HG03439 (cell line): Measurements from ENCODE around the gene KIF26B.

Source experiments
- ATAC-seq: cut with Tn5 transposase; IDR thresholded peaks from one replicate; pipeline ENCODE4 v1.9.1; 2021; ENCODE audit warnings: mild to moderate bottlenecking, moderate library complexity; ENCODE audit not compliant: unreplicated experiment

The KIF26B gene

DNA sequence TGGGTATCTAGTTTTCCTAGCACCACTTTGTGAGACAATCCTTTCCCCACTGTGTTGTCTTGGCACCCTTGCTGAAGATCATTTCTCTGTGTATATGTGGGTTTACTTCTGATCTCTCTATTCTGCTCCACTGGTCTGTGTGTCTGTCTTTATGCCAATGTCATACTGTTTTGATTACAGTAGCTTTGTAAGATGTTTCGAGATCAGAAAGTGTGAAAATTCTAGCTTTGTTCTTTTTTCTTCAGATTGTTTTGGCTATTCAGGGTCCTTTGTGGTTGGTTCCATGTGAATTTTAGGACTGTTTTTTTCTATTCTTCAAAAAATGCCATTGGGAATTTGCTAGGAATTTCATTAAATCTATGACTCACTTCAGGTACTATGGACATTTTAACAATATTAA lies 116.2 kb downstream of the KIF26B start:
- ATAC-seq: no peak

DNA sequence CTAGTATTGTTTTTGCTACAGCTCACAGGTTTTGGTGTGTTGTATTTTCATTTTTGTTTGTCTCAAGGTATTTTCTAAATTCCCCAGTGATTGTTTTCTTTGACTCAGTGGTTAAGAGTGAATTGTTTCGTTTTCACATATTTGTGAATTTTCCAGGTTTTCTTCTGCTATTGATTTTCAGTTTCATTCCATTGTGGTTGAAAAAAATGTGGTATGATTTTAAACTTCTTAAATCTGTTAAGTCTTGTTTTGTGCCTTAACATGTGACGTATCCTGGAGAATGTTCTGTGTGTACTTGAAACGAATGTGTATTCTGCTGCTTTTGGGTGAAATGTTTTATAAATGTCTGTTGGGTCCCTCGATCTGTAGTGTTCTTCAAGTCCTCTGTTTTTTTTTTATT lies 117.9 kb downstream of the KIF26B start:
- no peak for ATAC-seq

DNA sequence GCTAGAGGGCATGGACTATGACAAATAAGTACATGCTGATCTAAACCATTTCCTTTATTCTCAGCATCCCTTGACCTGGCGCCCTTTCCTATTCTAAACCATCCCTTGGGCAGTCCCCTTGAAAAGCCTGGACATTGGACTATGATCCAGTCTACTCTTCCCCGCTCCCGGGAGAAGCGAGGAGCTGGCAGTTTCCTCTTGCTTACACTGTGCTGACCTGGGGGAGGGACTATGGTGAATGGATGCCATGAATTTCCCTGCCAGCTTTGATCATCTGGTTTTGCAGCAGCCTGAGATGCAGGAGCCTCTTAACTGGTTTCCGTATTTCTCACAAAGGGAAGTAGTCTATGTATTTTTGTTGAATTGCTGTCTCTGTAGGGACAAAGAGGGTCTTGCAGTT lies 121.7 kb downstream of the KIF26B start:
- no peak for ATAC-seq

DNA sequence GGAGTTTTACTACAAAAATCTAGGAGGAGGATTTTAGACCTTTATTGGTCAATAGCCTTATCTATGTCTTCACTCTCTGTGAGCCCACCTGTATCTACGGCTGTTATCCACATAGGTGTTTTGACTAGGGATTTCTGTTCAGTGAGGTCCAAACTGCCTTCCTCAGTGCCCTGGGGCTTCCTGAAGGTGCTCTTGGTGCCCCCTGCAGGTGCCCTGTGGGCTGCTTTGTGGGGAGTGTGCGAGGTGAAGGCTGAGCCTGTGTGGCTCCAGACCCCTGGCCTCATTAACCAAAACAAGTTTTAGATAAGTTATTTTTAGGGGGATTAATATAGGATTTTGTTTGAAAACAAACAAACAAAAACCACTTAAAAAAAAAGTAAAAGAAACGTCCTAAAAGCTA lies 122.5 kb downstream of the KIF26B start:
- ATAC-seq: no peak

- no peak for ATAC-seq
These were observed 124.1 kb downstream of the KIF26B start for GRCh38 chr1:245278846-245279245.

DNA sequence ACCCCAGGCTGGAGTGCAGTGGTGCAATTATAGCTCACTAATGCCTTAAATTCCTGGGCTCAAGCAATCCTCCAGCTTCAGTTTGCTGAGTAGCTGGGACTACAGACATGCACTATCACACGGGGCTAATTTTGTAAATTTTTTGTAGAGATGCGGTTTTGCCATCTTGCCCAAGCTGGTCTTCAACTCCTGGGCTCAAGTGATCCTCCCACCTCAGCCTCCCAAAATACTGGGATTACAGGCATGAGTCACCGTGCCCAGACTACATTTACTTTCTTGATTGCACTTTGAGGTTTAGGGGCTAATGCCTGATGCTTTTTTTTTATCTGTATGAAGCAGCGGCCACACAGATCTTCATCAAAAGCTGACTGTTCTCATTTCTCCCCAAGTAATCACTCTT lies 124.6 kb downstream of the KIF26B start:
- no peak for ATAC-seq

DNA sequence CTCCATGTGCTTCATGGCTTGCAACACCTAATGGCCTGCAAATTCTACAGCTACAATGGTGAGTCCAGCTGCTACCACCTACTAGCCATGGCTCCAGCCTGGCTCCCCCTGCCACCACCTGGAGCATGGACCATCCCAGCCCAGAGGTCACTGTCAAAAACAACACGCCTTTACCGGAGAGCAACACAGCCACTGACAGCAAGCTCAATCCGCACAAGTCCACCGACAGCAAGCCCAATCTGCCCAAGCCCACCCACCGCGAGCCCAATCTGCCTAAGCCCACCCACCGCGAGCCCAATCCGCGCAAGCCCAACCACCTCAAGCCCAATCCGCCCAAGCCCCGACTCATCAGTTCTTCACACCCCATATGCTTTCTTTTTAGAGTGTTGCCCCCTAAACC lies 128.2 kb downstream of the KIF26B start:
- ATAC-seq: no peak

- no peak for ATAC-seq
These were observed 130.4 kb downstream of the KIF26B start for GRCh38 chr1:245285168-245285567.

DNA sequence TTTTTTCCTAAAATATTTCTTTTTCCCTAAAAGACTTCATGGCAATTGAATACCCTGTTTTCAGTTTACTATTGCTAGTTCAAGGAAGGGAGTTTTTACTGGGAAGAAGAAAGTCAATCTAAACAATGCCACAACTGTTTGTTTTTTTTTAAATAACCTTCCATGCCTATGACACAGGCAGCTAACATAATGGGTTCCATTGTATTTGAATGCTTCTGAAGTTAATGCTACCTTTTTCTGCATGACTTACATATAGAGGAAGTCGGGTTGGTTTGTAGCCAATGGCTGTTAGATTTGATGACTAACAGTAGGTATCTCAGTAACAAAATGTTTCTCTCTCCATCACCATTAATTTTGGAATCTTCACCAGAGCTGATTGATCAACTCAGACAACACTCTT lies 134.0 kb downstream of the KIF26B start:
- ATAC-seq: no peak

- no peak for ATAC-seq
These were observed 136.1 kb downstream of the KIF26B start for GRCh38 chr1:245290836-245291235.

- ATAC-seq: no peak
These were observed 136.6 kb downstream of the KIF26B start for GRCh38 chr1:245291351-245291750.

GRCh38 chr1:245292141-245292540 lies 137.4 kb downstream of the KIF26B start:
- no peak for ATAC-seq

- ATAC-seq: no peak
These were observed 137.8 kb downstream of the KIF26B start for GRCh38 chr1:245292553-245292952.

DNA sequence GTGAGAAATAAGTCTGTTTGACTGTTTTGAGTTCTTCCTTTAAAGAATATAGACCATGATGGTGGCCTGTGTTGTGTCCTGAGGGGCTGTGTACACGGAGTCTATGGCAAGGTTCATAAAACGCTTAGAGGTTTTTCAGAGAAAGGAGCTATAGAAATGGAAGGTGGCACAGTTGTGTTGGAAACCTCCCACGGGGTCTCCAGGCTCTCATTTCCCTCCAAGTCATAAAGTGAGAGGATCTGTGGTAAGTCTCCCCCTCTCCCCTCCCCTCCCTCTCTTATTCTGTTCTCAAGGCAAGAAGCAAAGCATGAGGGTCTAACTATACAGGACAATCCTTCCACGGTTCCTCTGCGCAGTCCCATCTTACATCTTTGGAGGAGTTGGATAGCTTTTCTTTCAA lies 139.2 kb downstream of the KIF26B start:
- no peak for ATAC-seq

DNA sequence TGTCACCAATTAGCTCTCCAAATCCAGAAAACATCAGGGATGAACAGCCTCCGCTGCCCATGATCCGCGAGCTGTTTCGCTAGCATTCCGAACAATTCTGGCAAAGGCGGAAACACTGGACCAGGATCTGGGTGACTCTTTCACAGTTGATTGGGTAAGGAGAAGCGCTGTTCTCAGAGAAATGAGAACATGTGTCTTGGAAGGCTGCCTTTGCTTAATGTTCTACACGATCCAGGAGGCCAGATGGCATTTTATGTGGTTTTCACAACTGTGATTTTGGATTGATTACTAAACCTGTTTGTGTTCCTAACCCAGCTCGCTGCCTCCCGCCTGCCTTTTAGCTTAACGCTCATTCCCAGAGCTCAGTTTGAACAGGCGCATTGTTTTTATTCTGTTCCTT lies 144.0 kb downstream of the KIF26B start:
- ATAC-seq: no peak

- ATAC-seq: no peak
These were observed 146.4 kb downstream of the KIF26B start for GRCh38 chr1:245301162-245301580.

GRCh38 chr1:245301921-245302320 lies 147.1 kb downstream of the KIF26B start:
- no peak for ATAC-seq

GRCh38 chr1:245304698-245305097 lies 149.9 kb downstream of the KIF26B start:
- ATAC-seq: no peak

- ATAC-seq: no peak
These were observed 151.2 kb downstream of the KIF26B start for GRCh38 chr1:245306020-245306419.

GRCh38 chr1:245306628-245307410 lies 152.0 kb downstream of the KIF26B start:
- ATAC-seq: no peak

- ATAC-seq: no peak
These were observed 156.1 kb downstream of the KIF26B start for GRCh38 chr1:245310571-245311531.
